ENCODE data around the gene MKI67.

DNA sequence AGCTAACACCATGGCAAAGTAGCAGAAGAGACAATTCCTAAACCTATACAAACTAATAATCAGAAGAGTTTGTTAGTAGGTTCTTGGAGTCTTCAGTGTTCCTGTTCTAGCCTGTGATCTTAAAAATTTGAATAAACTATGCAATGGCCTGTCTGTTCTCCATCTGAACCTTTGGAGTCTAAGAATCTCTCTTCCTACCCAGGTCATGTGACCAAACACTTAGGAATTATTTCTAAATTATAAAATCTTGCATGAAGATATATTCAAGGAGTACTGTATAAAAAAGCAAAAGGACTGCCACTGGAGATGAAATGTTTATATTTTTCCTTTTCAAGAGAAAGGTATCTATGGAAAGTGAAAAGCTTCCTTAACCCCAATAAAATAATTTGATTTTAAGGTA is 2.4 kb downstream of the MKI67 start:
- TF ChIP-seq, protein P1, sequence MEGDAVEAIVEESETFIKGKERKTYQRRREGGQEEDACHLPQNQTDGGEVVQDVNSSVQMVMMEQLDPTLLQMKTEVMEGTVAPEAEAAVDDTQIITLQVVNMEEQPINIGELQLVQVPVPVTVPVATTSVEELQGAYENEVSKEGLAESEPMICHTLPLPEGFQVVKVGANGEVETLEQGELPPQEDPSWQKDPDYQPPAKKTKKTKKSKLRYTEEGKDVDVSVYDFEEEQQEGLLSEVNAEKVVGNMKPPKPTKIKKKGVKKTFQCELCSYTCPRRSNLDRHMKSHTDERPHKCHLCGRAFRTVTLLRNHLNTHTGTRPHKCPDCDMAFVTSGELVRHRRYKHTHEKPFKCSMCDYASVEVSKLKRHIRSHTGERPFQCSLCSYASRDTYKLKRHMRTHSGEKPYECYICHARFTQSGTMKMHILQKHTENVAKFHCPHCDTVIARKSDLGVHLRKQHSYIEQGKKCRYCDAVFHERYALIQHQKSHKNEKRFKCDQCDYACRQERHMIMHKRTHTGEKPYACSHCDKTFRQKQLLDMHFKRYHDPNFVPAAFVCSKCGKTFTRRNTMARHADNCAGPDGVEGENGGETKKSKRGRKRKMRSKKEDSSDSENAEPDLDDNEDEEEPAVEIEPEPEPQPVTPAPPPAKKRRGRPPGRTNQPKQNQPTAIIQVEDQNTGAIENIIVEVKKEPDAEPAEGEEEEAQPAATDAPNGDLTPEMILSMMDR (optimal IDR thresholded peaks at IDR 0.05 in 1 of 3, IDR thresholded peaks at IDR 0.05 in 1 of 3, conservative IDR thresholded peaks at IDR 0.05 in 1 of 3; ENCODE audit: extremely low read depth in 1 of 3, insufficient read depth in 2 of 3, low read length in 3 of 3), result no peak
- TF ChIP-seq EZH2 (IDR thresholded peaks at IDR 0.05; ENCODE audit: low read length), result no peak
